ENCODE measurements around the gene FANCI.
"Not testable (repeated sequence)": the region's sequence is repeated elsewhere in the genome, so short reads cannot be mapped to it uniquely, and the experiment has no call there.

Gene FANCI

GRCh38 chr15:89226359-89227221, 17.2 kb upstream of the FANCI start:
- DNase-seq = peak; percentile 83

- no peak for DNase-seq
These were observed 16.4 kb upstream of the FANCI start for GRCh38 chr15:89227425-89227824.

- no peak for DNase-seq
These were observed 13.5 kb upstream of the FANCI start for GRCh38 chr15:89230277-89230676.

- DNase-seq = no peak
These were observed 11.9 kb upstream of the FANCI start for GRCh38 chr15:89231832-89232231.

GRCh38 chr15:89239883-89240810, 3.6 kb upstream of the FANCI start:
- not testable (repeated sequence) for DNase-seq

GRCh38 chr15:89243046-89243690, 611 bp upstream of the FANCI start:
- DNase-seq = no peak

- DNase-seq = no peak
These were observed 760 bp downstream of the FANCI start for GRCh38 chr15:89244574-89244903.

GRCh38 chr15:89247446-89247845, 3.7 kb downstream of the FANCI start:
- no peak for DNase-seq

GRCh38 chr15:89248584-89248983, 4.8 kb downstream of the FANCI start:
- DNase-seq = no peak

GRCh38 chr15:89250142-89250541, 6.4 kb downstream of the FANCI start:
- DNase-seq = not testable (repeated sequence)

GRCh38 chr15:89277281-89277680, 33.5 kb downstream of the FANCI start:
- not testable (repeated sequence) for DNase-seq

GRCh38 chr15:89278307-89278706, 34.5 kb downstream of the FANCI start:
- no peak for DNase-seq

- DNase-seq = no peak
These were observed 38.9 kb downstream of the FANCI start for GRCh38 chr15:89282631-89283030.

- no peak for DNase-seq
These were observed 39.4 kb downstream of the FANCI start for GRCh38 chr15:89283201-89283600.

GRCh38 chr15:89291934-89292438, 48.2 kb downstream of the FANCI start:
- no peak for DNase-seq

GRCh38 chr15:89293012-89293411, 49.2 kb downstream of the FANCI start:
- DNase-seq = peak; percentile 20

- no peak for DNase-seq
These were observed 56.1 kb downstream of the FANCI start for GRCh38 chr15:89299896-89300295.

- DNase-seq = no peak
These were observed 57.7 kb downstream of the FANCI start for GRCh38 chr15:89301304-89302089.

GRCh38 chr15:89303986-89304385, 60.2 kb downstream of the FANCI start:
- no peak for DNase-seq

- DNase-seq = no peak
These were observed 61.6 kb downstream of the FANCI start for GRCh38 chr15:89305395-89305794.

- DNase-seq = no peak
These were observed 63.3 kb downstream of the FANCI start for GRCh38 chr15:89307046-89307587.

- DNase-seq = no peak
These were observed 64.0 kb downstream of the FANCI start for GRCh38 chr15:89307791-89308190.

Data from hematopoietic multipotent progenitor cell treated with erythropoietin and hydrocortisone succinate and interleukin-3 and kit ligand, for 6 days (in vitro differentiated cells).